ENCODE measurements around the gene TOR4A.

- TF ChIP-seq, protein P1, sequence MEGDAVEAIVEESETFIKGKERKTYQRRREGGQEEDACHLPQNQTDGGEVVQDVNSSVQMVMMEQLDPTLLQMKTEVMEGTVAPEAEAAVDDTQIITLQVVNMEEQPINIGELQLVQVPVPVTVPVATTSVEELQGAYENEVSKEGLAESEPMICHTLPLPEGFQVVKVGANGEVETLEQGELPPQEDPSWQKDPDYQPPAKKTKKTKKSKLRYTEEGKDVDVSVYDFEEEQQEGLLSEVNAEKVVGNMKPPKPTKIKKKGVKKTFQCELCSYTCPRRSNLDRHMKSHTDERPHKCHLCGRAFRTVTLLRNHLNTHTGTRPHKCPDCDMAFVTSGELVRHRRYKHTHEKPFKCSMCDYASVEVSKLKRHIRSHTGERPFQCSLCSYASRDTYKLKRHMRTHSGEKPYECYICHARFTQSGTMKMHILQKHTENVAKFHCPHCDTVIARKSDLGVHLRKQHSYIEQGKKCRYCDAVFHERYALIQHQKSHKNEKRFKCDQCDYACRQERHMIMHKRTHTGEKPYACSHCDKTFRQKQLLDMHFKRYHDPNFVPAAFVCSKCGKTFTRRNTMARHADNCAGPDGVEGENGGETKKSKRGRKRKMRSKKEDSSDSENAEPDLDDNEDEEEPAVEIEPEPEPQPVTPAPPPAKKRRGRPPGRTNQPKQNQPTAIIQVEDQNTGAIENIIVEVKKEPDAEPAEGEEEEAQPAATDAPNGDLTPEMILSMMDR (conservative IDR thresholded peaks at IDR 0.05 in 1 of 2, IDR thresholded peaks at IDR 0.05 in 1 of 2; ENCODE audit: extremely low read depth in 1 of 2, insufficient read depth in 1 of 2, low read depth in 1 of 2, low read length in 2 of 2), result no peak
- TF ChIP-seq EZH2 (IDR thresholded peaks at IDR 0.05; ENCODE audit: borderline replicate concordance, low read length), result no peak
Observed at GRCh38 chr9:137251194-137251461, 26.4 kb upstream of the TOR4A start, which contains the start of gene STPG3.

Data from mammary epithelial cell (primary cell).